HG03378 (cell line): ENCODE measurements around the gene KHDC3L.

Source experiments
- ATAC-seq: cut with Tn5 transposase; IDR thresholded peaks from one replicate; pipeline ENCODE4 v1.9.1; 2021; ENCODE audit warnings: mild to moderate bottlenecking, moderate library complexity; ENCODE audit not compliant: unreplicated experiment

Gene KHDC3L

DNA sequence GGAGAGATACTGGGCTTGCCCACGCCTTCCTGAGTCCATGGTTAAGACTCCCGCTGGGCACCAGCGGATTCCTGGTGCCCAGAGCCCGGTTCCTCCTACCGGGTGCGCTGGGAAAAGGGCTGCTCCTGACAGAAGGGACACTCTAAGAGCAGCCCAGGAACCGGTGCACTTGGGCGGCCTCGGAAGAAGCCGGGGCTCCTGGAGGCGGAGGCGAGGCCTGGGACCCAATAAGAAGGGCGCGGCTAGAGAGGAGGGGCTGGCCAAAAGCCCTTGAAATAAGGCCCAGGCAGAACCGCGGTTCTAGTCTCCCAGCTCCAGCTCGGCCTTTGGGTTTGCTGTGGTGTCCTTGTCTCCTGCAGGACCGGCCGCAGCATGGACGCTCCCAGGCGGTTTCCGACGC is at the start of gene KHDC3L:
Gene KHDC3L (plus strand): TSS at position 301 of the 400 bp plus-strand sequence. CDS start 72 bp downstream, at position 373.
- ATAC-seq = no peak

DNA sequence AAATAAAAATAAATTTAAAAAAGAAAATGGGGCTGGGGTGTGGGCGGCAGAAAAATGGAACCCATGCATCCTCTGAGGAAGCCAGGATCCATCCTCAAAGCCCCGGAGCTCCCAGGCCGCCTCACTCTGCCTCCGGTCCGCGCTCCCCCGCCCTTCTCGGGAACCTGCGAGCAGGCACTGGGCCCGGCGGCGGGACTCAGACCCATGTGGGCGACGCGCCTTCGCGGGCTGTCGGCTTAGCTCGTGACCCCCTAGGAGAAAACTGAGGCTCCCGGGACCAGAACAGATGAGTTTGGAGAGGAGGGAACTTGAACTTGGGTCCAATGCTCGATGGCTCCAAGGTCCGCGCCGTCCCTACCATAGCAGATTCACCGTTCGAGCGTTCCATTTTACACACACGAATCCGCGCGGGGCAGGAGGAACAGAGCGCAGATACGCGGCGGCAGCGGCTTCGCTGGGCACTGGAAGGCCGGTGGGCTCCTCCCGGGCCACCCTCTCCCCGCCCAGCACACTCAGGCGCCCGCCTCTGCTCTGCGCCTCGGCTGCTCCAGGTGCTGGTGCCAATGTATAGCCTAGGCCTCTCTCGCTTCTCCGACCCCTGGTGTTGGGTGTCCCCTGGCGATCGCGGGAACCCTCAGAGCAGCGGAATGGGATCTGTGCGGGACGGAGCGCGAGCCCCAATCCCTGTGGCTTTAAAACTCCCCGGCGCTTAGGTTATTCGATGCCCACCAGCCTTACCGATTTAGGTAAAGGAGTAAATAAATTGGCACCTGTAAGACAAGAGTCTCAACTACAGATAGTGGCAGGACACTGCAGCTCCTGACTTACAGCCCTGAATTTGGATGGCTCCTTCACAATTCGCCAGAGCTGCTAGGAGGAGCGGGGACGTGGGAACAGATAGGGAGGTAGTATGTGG is 47.6 kb upstream of the KHDC3L start:
- ATAC-seq = no peak

DNA sequence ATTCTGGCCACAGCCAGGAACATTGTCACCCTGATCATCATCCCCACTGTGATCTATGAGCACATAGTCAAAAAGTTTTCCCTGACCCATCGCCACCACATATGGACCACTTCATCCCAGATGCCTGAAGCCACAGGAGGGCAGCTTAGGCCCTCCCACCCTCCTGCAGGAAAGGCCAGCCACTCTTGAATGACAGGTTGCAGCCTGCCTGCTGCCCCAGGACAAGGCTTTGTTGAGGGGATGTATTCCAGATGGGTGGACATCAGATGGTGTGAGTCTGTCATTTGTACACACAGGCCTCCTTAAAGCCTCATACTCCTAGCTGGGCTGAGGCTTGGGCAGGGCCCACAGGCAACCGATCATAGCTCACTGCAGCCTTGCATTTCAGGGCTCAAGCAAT is 39.1 kb upstream of the KHDC3L start:
- no peak for ATAC-seq

DNA sequence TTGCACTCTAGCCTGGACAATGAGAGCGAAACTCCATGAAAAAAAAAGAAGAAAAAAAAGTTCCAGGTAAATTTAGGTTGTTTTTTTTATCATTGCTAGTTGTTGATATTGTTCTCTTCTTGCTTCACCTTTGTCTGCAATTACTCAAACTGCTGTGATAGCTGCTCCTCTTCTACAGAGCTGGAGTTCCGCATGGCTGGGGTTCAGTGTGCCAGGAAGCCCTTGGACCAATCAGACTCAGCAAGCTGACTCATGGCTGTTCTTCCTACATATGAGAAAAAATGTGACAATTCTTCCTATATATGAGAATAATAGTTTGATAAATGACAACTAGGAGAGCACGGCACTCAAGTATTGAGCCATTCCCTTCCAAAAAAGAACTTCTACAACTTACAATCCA is 36.8 kb upstream of the KHDC3L start:
- ATAC-seq = no peak

GRCh38 chr6:73328790-73329189 is 33.7 kb upstream of the KHDC3L start:
- ATAC-seq = no peak

GRCh38 chr6:73329201-73329600 is 33.3 kb upstream of the KHDC3L start:
- ATAC-seq = peak; percentile 60

GRCh38 chr6:73339340-73339739 is 23.1 kb upstream of the KHDC3L start:
- ATAC-seq = no peak

GRCh38 chr6:73340048-73340447 is 22.4 kb upstream of the KHDC3L start:
- no peak for ATAC-seq

- no peak for ATAC-seq
These were observed 21.1 kb upstream of the KHDC3L start for GRCh38 chr6:73341335-73341734.

- no peak for ATAC-seq
These were observed 20.3 kb upstream of the KHDC3L start for GRCh38 chr6:73342174-73342573.

GRCh38 chr6:73343164-73343563 is 19.3 kb upstream of the KHDC3L start:
- ATAC-seq = no peak

- ATAC-seq = no peak
These were observed 13.8 kb upstream of the KHDC3L start for GRCh38 chr6:73348550-73349204.

GRCh38 chr6:73349311-73349710 is 13.1 kb upstream of the KHDC3L start:
- ATAC-seq = no peak

- ATAC-seq = no peak
These were observed 8.5 kb upstream of the KHDC3L start, which contains the start of gene DPPA5 for GRCh38 chr6:73353636-73354593. Gene DPPA5, minus strand, starts transcription at chr6:73354276. Its CDS starts 51 bp downstream, at chr6:73354225.

GRCh38 chr6:73362869-73363536 is 545 bp downstream of the KHDC3L start:
- no peak for ATAC-seq

DNA sequence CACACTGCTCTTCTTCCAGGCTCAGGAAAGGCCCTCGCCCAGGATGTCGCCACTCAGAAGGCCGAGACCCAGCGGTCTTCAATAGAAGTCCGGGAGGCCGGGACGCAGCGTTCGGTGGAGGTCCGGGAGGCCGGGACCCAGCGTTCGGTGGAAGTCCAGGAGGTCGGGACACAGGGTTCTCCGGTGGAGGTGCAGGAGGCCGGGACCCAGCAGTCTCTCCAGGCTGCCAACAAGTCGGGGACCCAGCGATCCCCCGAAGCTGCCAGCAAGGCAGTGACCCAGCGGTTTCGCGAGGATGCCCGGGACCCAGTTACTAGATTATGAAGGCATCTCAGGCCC is 1.0 kb downstream of the KHDC3L start:
- no peak for ATAC-seq

DNA sequence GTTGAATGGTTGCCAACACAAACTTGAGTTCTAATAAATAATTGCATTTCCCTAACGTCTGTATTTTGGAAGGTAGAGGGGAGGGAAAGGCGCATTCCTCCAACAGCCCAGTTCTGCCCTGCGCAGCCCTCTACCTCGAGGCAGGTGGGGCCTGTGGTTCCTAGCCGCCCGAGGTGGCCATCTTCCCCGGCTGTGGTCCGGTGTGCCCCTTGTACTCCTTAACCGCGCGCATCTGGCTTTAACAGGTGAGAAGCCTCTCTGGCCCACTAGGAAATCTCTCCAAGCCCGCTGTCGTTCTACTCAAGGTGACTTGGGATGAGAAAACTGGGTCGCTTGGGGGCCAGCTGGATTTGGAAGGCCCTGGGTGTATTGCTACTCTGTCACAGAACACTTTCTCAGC is 1.7 kb downstream of the KHDC3L start:
- ATAC-seq = no peak

DNA sequence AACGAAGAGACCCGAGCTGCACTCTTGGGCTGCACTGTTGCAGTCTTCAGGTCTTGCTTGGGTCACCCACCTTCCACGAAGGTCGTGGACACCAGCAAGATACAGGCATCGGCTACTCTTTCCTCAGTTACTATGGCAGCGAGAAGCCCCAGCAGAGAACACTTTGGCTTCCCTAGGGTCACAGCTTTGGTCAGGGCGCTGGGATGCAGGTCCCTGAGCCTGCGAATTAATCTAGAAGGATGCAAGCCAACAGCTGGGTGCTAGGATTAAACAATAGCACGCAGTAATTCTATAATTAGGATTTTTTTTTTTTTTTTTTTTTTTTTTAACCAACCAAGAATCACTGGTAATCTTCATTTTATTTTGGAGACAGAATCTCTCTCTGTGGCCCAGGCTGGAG is 2.1 kb downstream of the KHDC3L start:
- no peak for ATAC-seq

DNA sequence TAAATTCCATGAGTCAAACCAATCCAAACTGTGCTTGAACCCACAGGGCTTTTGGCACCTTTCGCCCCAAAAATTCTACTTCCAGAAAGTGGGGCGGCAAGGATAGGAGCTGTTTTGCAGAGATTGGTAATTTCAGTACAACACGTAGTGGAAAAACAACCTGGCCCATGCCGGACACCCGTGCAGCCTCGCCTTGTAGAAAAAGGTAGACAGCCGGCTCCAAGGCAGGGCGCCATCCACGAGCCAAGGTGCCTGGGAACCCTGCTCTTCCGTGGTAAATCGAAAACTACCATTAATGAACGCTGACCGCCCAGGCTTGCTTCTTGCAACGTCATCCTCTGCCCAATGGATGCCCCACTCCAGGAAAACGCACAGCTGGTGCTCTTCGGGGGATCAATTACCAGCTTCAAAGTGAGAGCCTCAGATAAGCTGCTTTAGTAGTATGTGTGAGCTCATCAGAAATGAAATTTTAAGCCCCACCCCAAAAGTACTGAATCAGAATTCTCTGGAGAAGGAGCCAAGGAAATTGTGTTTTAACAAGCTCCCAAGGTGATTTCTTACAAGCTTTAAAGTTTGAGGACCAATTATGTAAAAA is 5.4 kb downstream of the KHDC3L start:
- no peak for ATAC-seq

DNA sequence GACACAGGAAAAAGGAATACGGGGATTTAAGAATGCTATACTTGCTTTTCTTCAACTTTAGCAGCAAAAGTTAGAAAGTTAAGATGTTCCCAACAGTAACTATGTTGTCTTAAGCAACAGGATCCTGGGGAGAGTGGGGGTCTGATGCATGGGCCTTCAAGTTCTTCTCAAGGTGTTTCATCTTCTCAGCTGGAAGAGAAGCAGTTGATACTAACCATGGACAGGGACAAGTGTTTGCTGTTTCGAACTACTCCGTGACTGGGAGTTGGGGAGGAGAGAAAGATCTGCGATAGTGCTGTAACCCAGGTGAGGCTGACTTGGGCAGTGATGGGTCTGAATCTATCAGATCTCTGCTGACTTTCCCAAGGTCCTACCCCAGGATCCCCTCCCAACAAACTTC is 6.2 kb downstream of the KHDC3L start:
- ATAC-seq = no peak
